SK-N-SH (cell line): ENCODE results near the gene MUSK. TPM values are rescaled to one million over a fixed set of nuclear protein-coding genes. Genes with fewer than 3 reads are reported as not detected.

Experiments
- CTCF ChIA-PET: fragments of 300-600, 350-600 bp; formaldehyde crosslinking; extraction: SDS; loops from one replicate; lab custom pipeline; 2021; lab: Yijun Ruan, JAX
- POLR2A ChIA-PET: fragments of 350-600 bp; sonication (Branson Sonifier 250); formaldehyde crosslinking; extraction: SDS; loops from one replicate; lab custom pipeline; 2020; ENCODE audit warnings: antibody characterized with exemption, inconsistent platforms; lab: Yijun Ruan, JAX
- DNase-seq: peaks from one replicate; pipeline ENCODE4 v3.0.0; 2012
- H2AFZ ChIP-seq: fragments of 200-600 bp; sonication (generic); 2 replicates; pipeline ENCODE4 v1.8.1; 2016; ENCODE audit warnings: antibody characterized with exemption, mild to moderate bottlenecking, low read depth
- H3F3A ChIP-seq: fragments of 200-600 bp; sonication (generic); replicated peaks from 2 replicates; pipeline ENCODE3; 2016; ENCODE audit warnings: antibody characterized with exemption, mild to moderate bottlenecking; ENCODE audit not compliant: insufficient read depth
- H3K27ac ChIP-seq, 2 experiments: fragments of 200-500 bp in 1 of 2; fragments of 200-600 bp in 1 of 2; sonication (Bioruptor generic) in 1 of 2; sonication (generic), shearing (Covaris generic) in 1 of 2; 2 replicates each; pipeline versions ENCODE4 v1.5.1 to v1.6.1; 2014 to 2016; ENCODE audit warnings: low read depth in 2 of 2, inconsistent platforms in 1 of 2, low read length in 1 of 2, mild to moderate bottlenecking in 1 of 2, mixed read lengths in 1 of 2
- H3K27me3 ChIP-seq: fragments of 200-600 bp; sonication (generic), shearing (Covaris generic); 2 replicates; pipeline ENCODE4 v1.6.1; 2016; ENCODE audit warnings: mixed run types; ENCODE audit not compliant: insufficient read depth
- H3K36me3 ChIP-seq, 2 experiments: fragments of 200-500 bp in 1 of 2; fragments of 200-600 bp in 1 of 2; sonication (Bioruptor generic) in 1 of 2; sonication (generic) in 1 of 2; replicated peaks in 1 of 2; 2 replicates each; pipeline versions ENCODE3 to v1.5.1; 2014 to 2016; ENCODE audit warnings: low read length in 1 of 2, mild to moderate bottlenecking in 1 of 2; ENCODE audit not compliant: insufficient read depth in 2 of 2, control insufficient read depth in 1 of 2
- H3K4me1 ChIP-seq, 2 experiments: fragments of 200-500 bp in 1 of 2; fragments of 200-600 bp in 1 of 2; sonication (Bioruptor generic) in 1 of 2; sonication (generic), shearing (Covaris generic) in 1 of 2; 2 replicates each; pipeline versions ENCODE4 v1.5.1 to v1.6.1; 2014 to 2016; ENCODE audit warnings: low read depth in 1 of 2, low read length in 1 of 2, mixed run types in 1 of 2; ENCODE audit not compliant: insufficient read depth in 2 of 2, control insufficient read depth in 1 of 2
- H3K4me2 ChIP-seq: fragments of 200-600 bp; sonication (generic), shearing (Covaris generic); 2 replicates; pipeline ENCODE4 v1.6.1; 2017; ENCODE audit warnings: mixed run types
- H3K4me3 ChIP-seq, 2 experiments: fragments of 200-500 bp in 1 of 2; fragments of 200-600 bp in 1 of 2; sonication (Bioruptor generic) in 1 of 2; sonication (generic), shearing (Covaris generic) in 1 of 2; 2 replicates each; pipeline versions ENCODE4 v1.5.1 to v1.8.1; 2014 to 2016; ENCODE audit warnings: low read depth in 2 of 2, inconsistent platforms in 1 of 2, low read length in 1 of 2, mild to moderate bottlenecking in 1 of 2, mixed read lengths in 1 of 2, moderate library complexity in 1 of 2
- H3K79me2 ChIP-seq: fragments of 200-600 bp; sonication (generic); 2 replicates; pipeline ENCODE4 v1.8.1; 2017; ENCODE audit warnings: mild to moderate bottlenecking; ENCODE audit not compliant: insufficient read depth
- H3K9ac ChIP-seq: fragments of 200-600 bp; sonication (generic); 2 replicates; pipeline ENCODE4 v1.6.1; 2017; ENCODE audit warnings: mixed run types
- H3K9me2 ChIP-seq: fragments of 200-600 bp; sonication (generic); 2 replicates; pipeline ENCODE4 v1.6.1; 2017; ENCODE audit warnings: mixed run types
- H3K9me3 ChIP-seq: fragments of 200-600 bp; sonication (generic); 2 replicates; pipeline ENCODE4 v1.6.1; 2017; ENCODE audit warnings: mixed run types, mild to moderate bottlenecking, moderate library complexity
- H4K20me1 ChIP-seq: fragments of 200-600 bp; sonication (generic); 2 replicates; pipeline ENCODE4 v1.6.1; 2017; ENCODE audit warnings: mild to moderate bottlenecking, mixed run types; ENCODE audit not compliant: insufficient read depth
- ELF1 ChIP-seq: IDR thresholded peaks from 2 replicates; pipeline ENCODE4 v1.4.0; 2012
- EZH2phosphoT487 ChIP-seq: fragments of 200-600 bp; sonication (generic); IDR thresholded peaks from 2 replicates; pipeline ENCODE4 v1.6.1; 2017; ENCODE audit warnings: low read depth, mixed run types, mild to moderate bottlenecking, antibody characterized with exemption, moderate library complexity, borderline replicate concordance
- FOXJ3 ChIP-seq: sonication (generic); formaldehyde crosslinking; IDR thresholded peaks from 2 replicates; pipeline ENCODE4 v1.5.1; 2020; ENCODE audit warnings: mild to moderate bottlenecking, missing genetic modification reagents
- GABPA ChIP-seq: IDR thresholded peaks from 2 replicates; pipeline ENCODE4 v1.4.0; 2012; ENCODE audit warnings: low read depth, mild to moderate bottlenecking
- GATA2 ChIP-seq: sonication (generic); formaldehyde crosslinking; IDR thresholded peaks from 2 replicates; pipeline ENCODE4 v1.5.0; 2020; ENCODE audit warnings: mild to moderate bottlenecking, missing genetic modification reagents
- JUND ChIP-seq: IDR thresholded peaks from 2 replicates; pipeline ENCODE4 v1.4.0; 2012
- RCOR1 ChIP-seq: fragments of 150-350 bp; IDR thresholded peaks from 2 replicates; pipeline ENCODE4 v1.6.1; 2017; ENCODE audit warnings: antibody characterized with exemption, low read length
- RXRA ChIP-seq: IDR thresholded peaks from 2 replicates; pipeline ENCODE4 v1.4.0; 2012; ENCODE audit warnings: low read depth, mild to moderate bottlenecking, borderline replicate concordance
- SIN3A ChIP-seq: IDR thresholded peaks from 2 replicates; pipeline ENCODE4 v1.6.1; 2012; ENCODE audit warnings: low read depth, mild to moderate bottlenecking, low read length, moderate library complexity, borderline replicate concordance
- TEAD4 ChIP-seq: IDR thresholded peaks from 2 replicates; pipeline ENCODE4 v1.4.0; 2012; ENCODE audit warnings: mild to moderate bottlenecking, borderline replicate concordance; ENCODE audit not compliant: insufficient read depth
- YY1 ChIP-seq: IDR thresholded peaks from 2 replicates; pipeline ENCODE4 v1.4.0; 2012; ENCODE audit warnings: low read depth, mild to moderate bottlenecking
- WGBS: methylation state at CpG from one replicate; pipeline ENCODE4 v1.1.6; 2017; ENCODE audit warnings: low lambda C conversion rate; 5-methylcytosine and 5-hydroxymethylcytosine counted together
- polyA plus RNA-seq, 3 experiments: library from polyadenylated mRNA; depleted of rRNA; stranded (reverse); fragments of >200 nt; gene quantifications; 2 replicates each; pipeline ENCODE4 v1.2.3, GENCODE V29; 2012
- TF ChIP-seq, protein P1 (sequence below): fragments of 150-350 bp; IDR thresholded peaks from 2 replicates; pipeline ENCODE4 v1.6.1; 2016; ENCODE audit warnings: mild to moderate bottlenecking, low read depth, low read length
- TF ChIP-seq, protein P2 (sequence below): IDR thresholded peaks from 2 replicates; pipeline ENCODE4; 2012
- TF ChIP-seq, protein P3 (sequence below): IDR thresholded peaks from 2 replicates; pipeline ENCODE4 v1.6.1; 2012; ENCODE audit warnings: mild to moderate bottlenecking, low read depth, low read length, moderate library complexity

MUSK gene
- polyA plus RNA-seq, 1 of the 3 experiments (the other 2 are of a cell fraction): not detected

DNA sequence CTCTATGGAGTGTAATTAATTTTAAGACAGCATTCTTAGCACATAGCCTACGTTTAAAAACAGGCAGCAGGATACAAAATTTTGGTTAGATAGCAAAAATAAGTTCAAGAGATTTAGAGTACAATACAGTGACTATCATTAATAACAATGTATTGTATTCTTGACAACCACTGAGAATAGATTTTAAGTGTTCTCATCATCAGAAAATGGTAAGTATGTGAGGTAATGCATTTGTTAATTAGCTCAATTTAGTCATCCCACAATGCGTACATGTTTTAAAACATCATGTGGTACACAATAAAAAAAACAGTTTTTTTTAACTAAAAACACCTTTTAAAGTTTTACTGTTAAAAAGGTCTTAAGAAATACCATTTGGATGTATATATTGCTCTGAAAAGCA is 94.2 kb downstream of the MUSK start (continued):
- TF ChIP-seq, protein P1, sequence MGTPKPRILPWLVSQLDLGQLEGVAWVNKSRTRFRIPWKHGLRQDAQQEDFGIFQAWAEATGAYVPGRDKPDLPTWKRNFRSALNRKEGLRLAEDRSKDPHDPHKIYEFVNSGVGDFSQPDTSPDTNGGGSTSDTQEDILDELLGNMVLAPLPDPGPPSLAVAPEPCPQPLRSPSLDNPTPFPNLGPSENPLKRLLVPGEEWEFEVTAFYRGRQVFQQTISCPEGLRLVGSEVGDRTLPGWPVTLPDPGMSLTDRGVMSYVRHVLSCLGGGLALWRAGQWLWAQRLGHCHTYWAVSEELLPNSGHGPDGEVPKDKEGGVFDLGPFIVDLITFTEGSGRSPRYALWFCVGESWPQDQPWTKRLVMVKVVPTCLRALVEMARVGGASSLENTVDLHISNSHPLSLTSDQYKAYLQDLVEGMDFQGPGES: no peak
- TF ChIP-seq GATA2: no peak
- TF ChIP-seq RXRA: no peak
- TF ChIP-seq JUND: no peak
- TF ChIP-seq RCOR1: no peak
- no peak for TF ChIP-seq EZH2phosphoT487
- TF ChIP-seq SIN3A: no peak
- TF ChIP-seq ELF1: no peak

DNA sequence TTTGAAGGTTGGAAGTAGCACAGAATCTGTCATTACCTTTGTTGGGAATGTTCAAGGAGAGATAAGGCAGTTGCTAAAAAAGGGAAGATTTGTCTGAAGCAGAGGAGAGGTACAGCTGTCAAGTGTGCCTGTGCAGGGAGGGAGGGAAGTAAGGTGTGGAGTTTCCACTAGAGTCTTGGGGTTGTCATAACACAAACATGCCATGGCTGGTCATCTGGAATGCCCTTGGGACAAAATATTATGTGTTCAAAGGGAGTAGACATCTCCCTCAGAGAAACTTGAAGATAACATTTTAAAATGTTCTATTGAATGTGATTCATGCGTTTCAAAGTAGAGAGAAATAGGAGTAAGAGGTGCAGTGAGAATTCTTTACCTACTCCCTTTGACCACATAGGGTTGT is 95.0 kb downstream of the MUSK start:
- Histone ChIP-seq H3F3A (no peaks in the 10 kb centered on the region), H3K4me3 (no peak overlapping the region), H3K4me2 (no peak overlapping the region), H3K27ac (no peak overlapping the region), H3K79me2 (no peaks in the 10 kb centered on the region), H3K4me1 (no peaks in the 10 kb centered on the region; a peak in 1 of 4 replicates), H3K9me3 (no peaks in the 10 kb centered on the region), H4K20me1 (no peaks in the 10 kb centered on the region), H2AFZ (no peak overlapping the region), H3K27me3 (no peaks in the 10 kb centered on the region), H3K9ac (no peak overlapping the region), H3K9me2 (no peaks in the 10 kb centered on the region), H3K36me3 (no peaks in the 10 kb centered on the region)
- WGBS: 88% methylated on average over 1 of the region's 1 CpG
- ChIA-PET CTCF (no interaction called here), POLR2A (no interaction called here)
- no peak for DNase-seq
- TF ChIP-seq SIN3A (no peak), FOXJ3 (no peak), RXRA (no peak), TEAD4 (no peak), GABPA (no peak), EZH2phosphoT487 (no peak), JUND (no peak), YY1 (no peak)
- TF ChIP-seq, protein P1: no peak
- TF ChIP-seq, protein P2, sequence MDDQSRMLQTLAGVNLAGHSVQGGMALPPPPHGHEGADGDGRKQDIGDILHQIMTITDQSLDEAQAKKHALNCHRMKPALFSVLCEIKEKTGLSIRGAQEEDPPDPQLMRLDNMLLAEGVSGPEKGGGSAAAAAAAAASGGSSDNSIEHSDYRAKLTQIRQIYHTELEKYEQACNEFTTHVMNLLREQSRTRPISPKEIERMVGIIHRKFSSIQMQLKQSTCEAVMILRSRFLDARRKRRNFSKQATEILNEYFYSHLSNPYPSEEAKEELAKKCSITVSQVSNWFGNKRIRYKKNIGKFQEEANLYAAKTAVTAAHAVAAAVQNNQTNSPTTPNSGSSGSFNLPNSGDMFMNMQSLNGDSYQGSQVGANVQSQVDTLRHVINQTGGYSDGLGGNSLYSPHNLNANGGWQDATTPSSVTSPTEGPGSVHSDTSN: no peak
- TF ChIP-seq, protein P3, sequence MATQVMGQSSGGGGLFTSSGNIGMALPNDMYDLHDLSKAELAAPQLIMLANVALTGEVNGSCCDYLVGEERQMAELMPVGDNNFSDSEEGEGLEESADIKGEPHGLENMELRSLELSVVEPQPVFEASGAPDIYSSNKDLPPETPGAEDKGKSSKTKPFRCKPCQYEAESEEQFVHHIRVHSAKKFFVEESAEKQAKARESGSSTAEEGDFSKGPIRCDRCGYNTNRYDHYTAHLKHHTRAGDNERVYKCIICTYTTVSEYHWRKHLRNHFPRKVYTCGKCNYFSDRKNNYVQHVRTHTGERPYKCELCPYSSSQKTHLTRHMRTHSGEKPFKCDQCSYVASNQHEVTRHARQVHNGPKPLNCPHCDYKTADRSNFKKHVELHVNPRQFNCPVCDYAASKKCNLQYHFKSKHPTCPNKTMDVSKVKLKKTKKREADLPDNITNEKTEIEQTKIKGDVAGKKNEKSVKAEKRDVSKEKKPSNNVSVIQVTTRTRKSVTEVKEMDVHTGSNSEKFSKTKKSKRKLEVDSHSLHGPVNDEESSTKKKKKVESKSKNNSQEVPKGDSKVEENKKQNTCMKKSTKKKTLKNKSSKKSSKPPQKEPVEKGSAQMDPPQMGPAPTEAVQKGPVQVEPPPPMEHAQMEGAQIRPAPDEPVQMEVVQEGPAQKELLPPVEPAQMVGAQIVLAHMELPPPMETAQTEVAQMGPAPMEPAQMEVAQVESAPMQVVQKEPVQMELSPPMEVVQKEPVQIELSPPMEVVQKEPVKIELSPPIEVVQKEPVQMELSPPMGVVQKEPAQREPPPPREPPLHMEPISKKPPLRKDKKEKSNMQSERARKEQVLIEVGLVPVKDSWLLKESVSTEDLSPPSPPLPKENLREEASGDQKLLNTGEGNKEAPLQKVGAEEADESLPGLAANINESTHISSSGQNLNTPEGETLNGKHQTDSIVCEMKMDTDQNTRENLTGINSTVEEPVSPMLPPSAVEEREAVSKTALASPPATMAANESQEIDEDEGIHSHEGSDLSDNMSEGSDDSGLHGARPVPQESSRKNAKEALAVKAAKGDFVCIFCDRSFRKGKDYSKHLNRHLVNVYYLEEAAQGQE: no peak
